IPS-20b (cell line): ENCODE data around the gene GEN1.
A peak's percentile ranks its signal among the peaks of the same experiment; 100 is the strongest.

Experiments used
- H3K27ac ChIP-seq: one replicate; pipeline ENCODE4 v1.5.1; 2013; ENCODE audit warnings: low read length
- H3K27me3 ChIP-seq: 2 replicates; pipeline ENCODE4 v1.6.1; 2013; ENCODE audit warnings: mild to moderate bottlenecking, low read length, inconsistent platforms; ENCODE audit not compliant: insufficient read depth
- H3K36me3 ChIP-seq: 2 replicates; pipeline ENCODE4 v1.6.1; 2013; ENCODE audit warnings: low read depth, mild to moderate bottlenecking, inconsistent platforms, low read length, moderate library complexity; ENCODE audit not compliant: insufficient read depth
- H3K4me1 ChIP-seq: 2 replicates; pipeline ENCODE4 v1.6.1; 2013; ENCODE audit warnings: mild to moderate bottlenecking, control low read depth, inconsistent platforms, low read length, moderate library complexity; ENCODE audit not compliant: insufficient read depth
- H3K4me3 ChIP-seq: 2 replicates; pipeline ENCODE4 v1.5.1; 2013; ENCODE audit warnings: mild to moderate bottlenecking, low read length, inconsistent platforms
- H3K9ac ChIP-seq: 2 replicates; pipeline ENCODE4 v1.6.1; 2013; ENCODE audit warnings: low read depth, mild to moderate bottlenecking, inconsistent platforms, low read length, moderate library complexity
- H3K9me3 ChIP-seq: 2 replicates; pipeline ENCODE4 v1.6.1; 2013; ENCODE audit warnings: mild to moderate bottlenecking, low read depth, low read length, inconsistent platforms; ENCODE audit not compliant: insufficient read depth

GEN1 gene

GRCh38 chr2:17753803-17754663, at the start of gene GEN1, which contains the start of gene SMC6:
TSS of gene GEN1 (plus strand) at chr2:17754138. CDS start at chr2:17759944, 5,806 bp downstream.
TSS of gene SMC6 (minus strand) at chr2:17753810. CDS start at chr2:17745946, 7,864 bp downstream.
- H3K27ac ChIP-seq: peak within 1 kb of the TSS; percentile 52
- H3K4me3 ChIP-seq: peak within 1 kb of the TSS; percentile 98
- no peaks in the 10 kb centered on the region for H3K36me3 ChIP-seq
- H3K4me1 ChIP-seq: peaks cover 15% of the 10 kb centered on the region; the same call in 1 of the 2 replicates
- no peaks in the 10 kb centered on the region for H3K9me3 ChIP-seq
- peak within 1 kb of the TSS; percentile 95 for H3K9ac ChIP-seq
- H3K27me3 ChIP-seq: no peaks in the 10 kb centered on the region

GRCh38 chr2:17706845-17707244, 47.1 kb upstream of the GEN1 start:
- H3K27me3 ChIP-seq: no peaks in the 10 kb centered on the region
- no peak overlapping the region for H3K4me3 ChIP-seq
- no peak overlapping the region for H3K27ac ChIP-seq
- H3K4me1 ChIP-seq: no peaks in the 10 kb centered on the region
- H3K9ac ChIP-seq: no peak overlapping the region
- H3K36me3 ChIP-seq: peaks cover 88% of the 10 kb centered on the region
- H3K9me3 ChIP-seq: no peaks in the 10 kb centered on the region

DNA sequence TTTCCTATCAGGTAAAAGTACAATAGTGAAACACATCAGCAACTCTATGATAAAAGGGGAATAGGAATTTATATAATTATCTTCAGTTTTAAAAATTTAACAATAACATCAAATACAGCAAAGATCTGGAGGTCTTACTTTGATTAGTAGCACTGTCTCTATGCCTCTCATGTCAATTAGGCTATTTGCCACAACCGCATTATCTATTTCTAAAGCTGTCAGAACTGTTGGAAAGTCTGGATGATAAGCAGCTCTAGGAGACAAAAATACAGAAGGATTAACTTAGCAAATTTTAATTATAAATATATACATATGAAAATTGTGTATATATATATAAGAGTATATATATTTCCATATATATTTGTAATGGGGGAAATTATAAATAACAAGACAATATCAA, 45.4 kb upstream of the GEN1 start:
- no peak overlapping the region for H3K4me3 ChIP-seq
- H3K36me3 ChIP-seq: peaks cover 90% of the 10 kb centered on the region
- H3K9me3 ChIP-seq: no peaks in the 10 kb centered on the region
- H3K4me1 ChIP-seq: no peaks in the 10 kb centered on the region
- H3K27ac ChIP-seq: no peak overlapping the region
- H3K27me3 ChIP-seq: no peaks in the 10 kb centered on the region
- no peak overlapping the region for H3K9ac ChIP-seq

DNA sequence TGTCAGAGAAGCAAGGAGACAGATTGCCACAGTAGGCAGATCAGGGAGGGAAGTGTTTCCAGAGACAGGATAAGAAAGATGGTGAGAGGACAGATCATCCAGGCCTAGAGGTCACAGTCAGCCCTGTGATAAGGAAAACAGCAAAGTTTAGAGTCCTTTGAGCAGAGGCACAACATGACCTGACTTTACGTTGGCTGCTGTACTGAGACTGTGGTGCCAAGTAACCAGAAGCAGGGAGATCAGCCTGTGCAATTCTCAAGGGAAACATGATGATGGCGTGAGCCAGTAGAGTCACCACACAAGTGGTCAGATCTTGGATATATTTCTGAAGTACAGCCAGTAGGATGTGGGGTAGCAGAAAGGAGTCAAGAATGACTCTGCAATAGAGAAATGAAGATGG, 44.0 kb upstream of the GEN1 start:
- H3K9ac ChIP-seq: no peak overlapping the region
- peaks cover 94% of the 10 kb centered on the region for H3K36me3 ChIP-seq
- H3K4me3 ChIP-seq: no peak overlapping the region
- no peak overlapping the region for H3K27ac ChIP-seq
- no peaks in the 10 kb centered on the region for H3K4me1 ChIP-seq
- H3K9me3 ChIP-seq: no peaks in the 10 kb centered on the region
- no peaks in the 10 kb centered on the region for H3K27me3 ChIP-seq

- Histone ChIP-seq H3K9ac (no peak overlapping the region), H3K27me3 (no peaks in the 10 kb centered on the region), H3K36me3 (peaks cover 96% of the 10 kb centered on the region), H3K4me1 (no peaks in the 10 kb centered on the region), H3K9me3 (no peaks in the 10 kb centered on the region), H3K27ac (no peak overlapping the region), H3K4me3 (no peak overlapping the region)
These were observed 43.2 kb upstream of the GEN1 start for GRCh38 chr2:17710547-17711248.

- Histone ChIP-seq H3K27ac (no peak overlapping the region), H3K4me1 (no peaks in the 10 kb centered on the region), H3K9me3 (no peaks in the 10 kb centered on the region), H3K4me3 (no peak overlapping the region), H3K27me3 (no peaks in the 10 kb centered on the region), H3K9ac (no peak overlapping the region), H3K36me3 (peaks cover 97% of the 10 kb centered on the region)
These were observed 40.6 kb upstream of the GEN1 start for GRCh38 chr2:17713291-17713690.

GRCh38 chr2:17717666-17718065, 36.3 kb upstream of the GEN1 start:
- Histone ChIP-seq H3K36me3 (peaks cover 99% of the 10 kb centered on the region), H3K4me1 (no peaks in the 10 kb centered on the region), H3K27me3 (no peaks in the 10 kb centered on the region), H3K4me3 (no peak overlapping the region), H3K27ac (no peak overlapping the region), H3K9ac (no peak overlapping the region), H3K9me3 (no peaks in the 10 kb centered on the region)

DNA sequence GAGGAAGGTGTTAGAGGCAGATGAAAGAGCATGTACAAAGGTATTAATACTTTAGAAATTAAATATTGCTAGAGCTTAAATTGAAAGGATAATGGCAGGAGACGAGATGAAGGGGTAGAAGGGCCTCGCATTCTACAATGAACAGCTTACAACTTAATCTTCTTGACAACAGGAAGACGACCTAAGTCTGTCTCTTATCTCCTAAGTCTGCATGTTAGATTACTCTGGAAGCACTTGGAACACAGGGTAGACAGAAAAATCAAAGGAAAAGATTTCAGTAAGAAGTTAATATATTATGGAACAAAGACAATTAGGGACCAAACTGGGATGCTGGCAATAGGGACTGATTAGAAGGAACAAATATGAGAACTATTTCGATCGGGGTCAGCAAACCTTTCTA, 35.2 kb upstream of the GEN1 start:
- Histone ChIP-seq H3K4me1 (no peaks in the 10 kb centered on the region), H3K9me3 (no peaks in the 10 kb centered on the region), H3K27ac (no peak overlapping the region), H3K36me3 (peaks cover 98% of the 10 kb centered on the region), H3K27me3 (no peaks in the 10 kb centered on the region), H3K9ac (no peak overlapping the region), H3K4me3 (no peak overlapping the region)

DNA sequence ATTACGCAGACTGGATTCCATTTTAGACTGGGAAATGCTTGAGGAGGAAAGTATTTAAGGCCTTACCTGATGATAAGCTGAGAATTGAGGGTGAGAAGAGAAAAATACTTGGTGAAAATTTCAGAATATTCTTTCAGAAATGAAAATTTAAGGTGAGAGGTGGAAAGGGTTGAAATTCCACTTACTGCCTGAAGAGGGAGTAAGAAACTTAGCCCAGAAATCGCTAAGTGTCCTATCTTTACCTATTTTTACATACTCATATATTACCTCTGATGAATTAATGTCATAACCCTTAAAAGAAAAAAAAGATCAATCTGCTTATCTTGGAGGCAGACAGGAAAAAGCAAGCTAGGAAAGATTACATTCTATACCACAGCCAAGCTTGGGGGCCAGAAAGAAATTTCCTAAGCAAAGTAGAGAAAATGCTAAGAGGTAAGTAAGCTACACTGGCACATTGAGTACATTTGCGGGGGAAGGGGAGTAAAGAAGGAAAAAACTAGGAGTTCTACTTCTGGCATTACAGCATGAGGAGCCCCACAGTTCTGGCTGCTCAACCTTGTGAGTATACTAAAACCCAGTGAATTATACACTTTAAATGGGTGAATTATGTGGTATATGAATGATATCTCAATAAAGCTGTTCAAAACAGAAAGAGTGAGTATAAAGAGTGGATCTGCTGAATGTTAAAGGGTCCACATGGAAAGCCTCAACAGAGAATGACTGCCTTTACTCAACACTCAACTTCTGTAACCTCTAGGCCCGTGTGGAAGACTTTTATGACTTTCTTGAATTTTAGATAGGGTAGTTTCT, 34.2 kb upstream of the GEN1 start:
- Histone ChIP-seq H3K9ac (no peak overlapping the region), H3K36me3 (peaks cover 98% of the 10 kb centered on the region), H3K4me1 (no peaks in the 10 kb centered on the region), H3K4me3 (no peak overlapping the region), H3K9me3 (no peaks in the 10 kb centered on the region), H3K27me3 (no peaks in the 10 kb centered on the region), H3K27ac (no peak overlapping the region)

GRCh38 chr2:17728210-17728609, 25.7 kb upstream of the GEN1 start:
- Histone ChIP-seq H3K36me3 (peaks cover 93% of the 10 kb centered on the region), H3K9me3 (no peaks in the 10 kb centered on the region), H3K4me3 (no peak overlapping the region), H3K9ac (no peak overlapping the region), H3K27me3 (no peaks in the 10 kb centered on the region), H3K4me1 (peaks cover 7% of the 10 kb centered on the region; the same call in 1 of the 2 replicates), H3K27ac (no peak overlapping the region)

DNA sequence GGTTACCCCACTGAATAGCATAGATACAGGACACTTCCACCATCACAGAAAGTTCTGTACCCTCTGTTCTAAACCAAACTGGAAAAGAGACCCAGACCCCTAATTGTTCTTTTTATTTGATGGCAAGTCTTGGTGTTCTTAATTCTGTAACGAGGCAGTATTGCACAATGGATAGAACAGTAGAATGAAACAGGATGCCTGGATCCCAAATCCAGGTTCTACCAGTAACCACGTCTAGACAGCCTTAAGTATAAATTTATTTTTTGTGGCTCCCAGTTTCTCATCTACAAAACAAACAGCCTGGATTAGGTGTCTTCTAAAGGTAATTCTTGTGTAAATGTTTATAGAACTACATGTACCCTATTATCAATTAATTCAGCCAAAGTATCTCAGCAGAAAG, 24.1 kb upstream of the GEN1 start:
- Histone ChIP-seq H3K9me3 (no peaks in the 10 kb centered on the region), H3K9ac (no peak overlapping the region), H3K36me3 (peaks cover 93% of the 10 kb centered on the region), H3K4me3 (no peak overlapping the region), H3K27ac (no peak overlapping the region), H3K4me1 (peaks cover 7% of the 10 kb centered on the region; the same call in 1 of the 2 replicates), H3K27me3 (no peaks in the 10 kb centered on the region)
